K562 (cell line): ENCODE results near the gene IRF5. TPM values are rescaled to one million over a fixed set of nuclear protein-coding genes. Genes with fewer than 3 reads are reported as not detected.

Experiments
- CBFA2T2 ChIP-seq: fragments of 450-650 bp; conservative IDR thresholded peaks from 2 replicates; pipeline ENCODE4 v1.6.1; 2017; ENCODE audit warnings: mild to moderate bottlenecking
- CCNT2 ChIP-seq: IDR thresholded peaks from 2 replicates; pipeline ENCODE4 v1.6.1; 2011; ENCODE audit warnings: borderline replicate concordance, low read depth, mild to moderate bottlenecking, moderate library complexity, mixed read lengths, low read length; ENCODE audit not compliant: insufficient read length; ENCODE audit errors: extremely low read depth
- CEBPG ChIP-seq, 3 experiments: fragments of 200-800 bp in 1 of 3; sonication (Bioruptor generic) in 1 of 3; sonication (generic) in 1 of 3; formaldehyde crosslinking in 1 of 3; IDR thresholded peaks in 2 of 3; conservative IDR thresholded peaks in 1 of 3; 2 replicates each; pipeline versions ENCODE4 v1.6.1 to v1.8.0; 2016 to 2022; ENCODE audit warnings: missing compliant biosample characterization in 2 of 3, missing genetic modification characterization in 2 of 3, mild to moderate bottlenecking in 1 of 3, missing genetic modification reagents in 1 of 3
- MTA3 ChIP-seq: fragments of 450-650 bp; formaldehyde crosslinking; IDR thresholded peaks from 2 replicates; pipeline ENCODE4 v1.6.1; 2017; ENCODE audit warnings: mild to moderate bottlenecking, borderline replicate concordance
- NFATC3 ChIP-seq: fragments of 450-650 bp; IDR thresholded peaks from 2 replicates; pipeline ENCODE4 v1.6.1; 2017; ENCODE audit warnings: mild to moderate bottlenecking
- PHB ChIP-seq: fragments of 250-450 bp; sonication (Bioruptor Pico); IDR thresholded peaks from 2 replicates; pipeline ENCODE4 v1.5.0; 2021
- PTRF ChIP-seq: fragments of 450-650 bp; IDR thresholded peaks from 2 replicates; pipeline ENCODE4 v1.6.1; 2016; ENCODE audit warnings: mild to moderate bottlenecking, missing genetic modification characterization, missing compliant biosample characterization
- SMAD4 ChIP-seq: fragments of 250-450 bp; sonication (Bioruptor Pico); conservative IDR thresholded peaks from 2 replicates; pipeline ENCODE4 v1.8.0; 2021; ENCODE audit warnings: inconsistent platforms, mild to moderate bottlenecking, moderate library complexity
- SRF ChIP-seq, 2 experiments: fragments of 250-450, 450-650 bp in 1 of 2; sonication (Bioruptor Pico) in 1 of 2; sonication (generic) in 1 of 2; formaldehyde crosslinking; IDR thresholded peaks; 2 replicates each; pipeline versions ENCODE4 v1.5.0 to v1.5.1; 2020 to 2022; ENCODE audit warnings: mild to moderate bottlenecking in 1 of 2, missing genetic modification reagents in 1 of 2
- ZFX ChIP-seq: sonication (generic); formaldehyde crosslinking; IDR thresholded peaks from 2 replicates; pipeline ENCODE4 v1.8.0; 2022; ENCODE audit warnings: mild to moderate bottlenecking, missing genetic modification reagents, moderate library complexity
- ZNF121 ChIP-seq: sonication (generic); formaldehyde crosslinking; conservative IDR thresholded peaks from 2 replicates; pipeline ENCODE4 v1.8.0; 2022; ENCODE audit warnings: missing genetic modification reagents
- ZNF780A ChIP-seq: fragments of 250-450 bp; sonication (Bioruptor Pico); IDR thresholded peaks from 2 replicates; pipeline ENCODE4 v1.5.0; 2021; ENCODE audit warnings: mild to moderate bottlenecking
- polyA plus RNA-seq, 8 experiments: library from polyadenylated mRNA; depleted of rRNA in 4 of 8; stranded (reverse) in 5 of 8; unstranded in 3 of 8; fragments of >200 nt; fragmentation: Nextera tagmentation in 2 of 8; fragmentation: Illumina TruSeq in 1 of 8; extraction: Ambion mirVana in 2 of 8; extraction: Trizol in 1 of 8; gene quantifications; 2 replicates each; pipeline versions ENCODE4 v1.2.1 to v1.2.3, GENCODE V29; 2011 to 2014; ENCODE audit warnings: inconsistent platforms in 1 of 8, missing spikeins in 1 of 8
- total RNA-seq, 7 experiments: library from RNA; depleted of rRNA in 6 of 7; stranded (reverse); fragments of >200 nt in 6 of 7; fragmentation: Illumina TruSeq in 2 of 7; extraction: Trizol in 2 of 7; gene quantifications; 2 replicates each; pipeline versions ENCODE4 v1.2.1 to v1.2.3, GENCODE V29; 2011 to 2021; ENCODE audit warnings: low replicate concordance in 1 of 7
- TF ChIP-seq, protein P1 (sequence below): fragments of 450-650 bp; IDR thresholded peaks from 2 replicates; pipeline ENCODE4 v1.6.1; 2016; ENCODE audit warnings: mild to moderate bottlenecking, moderate library complexity
- TF ChIP-seq, protein P2 (sequence below): sonication (generic); formaldehyde crosslinking; IDR thresholded peaks from 2 replicates; pipeline ENCODE4 v1.8.1; 2022; ENCODE audit warnings: missing genetic modification reagents

IRF5 gene
- total and polyA plus RNA-seq, 9 of the 15 experiments (the other 6 are each of a cell fraction or from before 2014, with no cell fraction given): 0.04 TPM; not detected in 8

DNA sequence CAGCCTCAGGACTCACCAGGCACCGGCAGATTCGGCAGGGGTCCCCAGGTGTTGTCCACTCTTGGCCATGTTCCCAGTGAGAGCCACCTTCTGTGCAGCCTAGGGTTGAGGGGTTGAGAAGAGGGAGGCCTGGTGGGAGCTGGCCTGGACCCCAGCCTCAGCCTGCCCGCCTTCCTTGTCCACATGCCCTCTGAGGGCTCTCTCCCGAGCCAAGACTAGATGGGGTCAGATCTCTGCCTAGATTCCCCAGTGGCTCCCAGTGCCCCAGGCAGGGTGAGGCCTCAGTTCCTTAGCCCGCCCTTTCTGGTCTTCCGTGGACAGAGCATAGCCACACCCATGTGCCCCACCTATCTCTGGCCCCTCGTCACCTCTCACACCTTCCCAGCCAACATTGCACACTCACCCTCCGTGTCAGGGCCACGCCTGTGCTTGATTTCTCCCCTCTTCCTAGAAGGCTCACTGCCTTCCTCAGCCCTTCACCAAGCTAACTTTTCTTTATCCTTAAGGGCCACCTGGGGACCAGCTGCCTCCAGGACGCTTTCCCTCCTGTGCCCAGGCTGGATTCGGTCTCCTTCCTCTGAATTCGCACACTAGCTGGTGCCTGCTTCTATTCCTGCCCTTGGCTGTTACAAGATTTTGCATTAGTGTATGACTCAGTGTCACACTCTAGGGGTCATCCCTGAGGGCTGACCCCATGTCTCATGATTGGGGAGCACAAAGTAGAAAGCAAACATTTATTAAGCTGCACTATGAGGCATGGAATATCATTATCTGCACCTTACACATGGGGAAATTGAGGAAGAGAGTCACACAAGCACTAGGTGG, 34.8 kb upstream of the IRF5 start (continued):
- TF ChIP-seq, protein P1, sequence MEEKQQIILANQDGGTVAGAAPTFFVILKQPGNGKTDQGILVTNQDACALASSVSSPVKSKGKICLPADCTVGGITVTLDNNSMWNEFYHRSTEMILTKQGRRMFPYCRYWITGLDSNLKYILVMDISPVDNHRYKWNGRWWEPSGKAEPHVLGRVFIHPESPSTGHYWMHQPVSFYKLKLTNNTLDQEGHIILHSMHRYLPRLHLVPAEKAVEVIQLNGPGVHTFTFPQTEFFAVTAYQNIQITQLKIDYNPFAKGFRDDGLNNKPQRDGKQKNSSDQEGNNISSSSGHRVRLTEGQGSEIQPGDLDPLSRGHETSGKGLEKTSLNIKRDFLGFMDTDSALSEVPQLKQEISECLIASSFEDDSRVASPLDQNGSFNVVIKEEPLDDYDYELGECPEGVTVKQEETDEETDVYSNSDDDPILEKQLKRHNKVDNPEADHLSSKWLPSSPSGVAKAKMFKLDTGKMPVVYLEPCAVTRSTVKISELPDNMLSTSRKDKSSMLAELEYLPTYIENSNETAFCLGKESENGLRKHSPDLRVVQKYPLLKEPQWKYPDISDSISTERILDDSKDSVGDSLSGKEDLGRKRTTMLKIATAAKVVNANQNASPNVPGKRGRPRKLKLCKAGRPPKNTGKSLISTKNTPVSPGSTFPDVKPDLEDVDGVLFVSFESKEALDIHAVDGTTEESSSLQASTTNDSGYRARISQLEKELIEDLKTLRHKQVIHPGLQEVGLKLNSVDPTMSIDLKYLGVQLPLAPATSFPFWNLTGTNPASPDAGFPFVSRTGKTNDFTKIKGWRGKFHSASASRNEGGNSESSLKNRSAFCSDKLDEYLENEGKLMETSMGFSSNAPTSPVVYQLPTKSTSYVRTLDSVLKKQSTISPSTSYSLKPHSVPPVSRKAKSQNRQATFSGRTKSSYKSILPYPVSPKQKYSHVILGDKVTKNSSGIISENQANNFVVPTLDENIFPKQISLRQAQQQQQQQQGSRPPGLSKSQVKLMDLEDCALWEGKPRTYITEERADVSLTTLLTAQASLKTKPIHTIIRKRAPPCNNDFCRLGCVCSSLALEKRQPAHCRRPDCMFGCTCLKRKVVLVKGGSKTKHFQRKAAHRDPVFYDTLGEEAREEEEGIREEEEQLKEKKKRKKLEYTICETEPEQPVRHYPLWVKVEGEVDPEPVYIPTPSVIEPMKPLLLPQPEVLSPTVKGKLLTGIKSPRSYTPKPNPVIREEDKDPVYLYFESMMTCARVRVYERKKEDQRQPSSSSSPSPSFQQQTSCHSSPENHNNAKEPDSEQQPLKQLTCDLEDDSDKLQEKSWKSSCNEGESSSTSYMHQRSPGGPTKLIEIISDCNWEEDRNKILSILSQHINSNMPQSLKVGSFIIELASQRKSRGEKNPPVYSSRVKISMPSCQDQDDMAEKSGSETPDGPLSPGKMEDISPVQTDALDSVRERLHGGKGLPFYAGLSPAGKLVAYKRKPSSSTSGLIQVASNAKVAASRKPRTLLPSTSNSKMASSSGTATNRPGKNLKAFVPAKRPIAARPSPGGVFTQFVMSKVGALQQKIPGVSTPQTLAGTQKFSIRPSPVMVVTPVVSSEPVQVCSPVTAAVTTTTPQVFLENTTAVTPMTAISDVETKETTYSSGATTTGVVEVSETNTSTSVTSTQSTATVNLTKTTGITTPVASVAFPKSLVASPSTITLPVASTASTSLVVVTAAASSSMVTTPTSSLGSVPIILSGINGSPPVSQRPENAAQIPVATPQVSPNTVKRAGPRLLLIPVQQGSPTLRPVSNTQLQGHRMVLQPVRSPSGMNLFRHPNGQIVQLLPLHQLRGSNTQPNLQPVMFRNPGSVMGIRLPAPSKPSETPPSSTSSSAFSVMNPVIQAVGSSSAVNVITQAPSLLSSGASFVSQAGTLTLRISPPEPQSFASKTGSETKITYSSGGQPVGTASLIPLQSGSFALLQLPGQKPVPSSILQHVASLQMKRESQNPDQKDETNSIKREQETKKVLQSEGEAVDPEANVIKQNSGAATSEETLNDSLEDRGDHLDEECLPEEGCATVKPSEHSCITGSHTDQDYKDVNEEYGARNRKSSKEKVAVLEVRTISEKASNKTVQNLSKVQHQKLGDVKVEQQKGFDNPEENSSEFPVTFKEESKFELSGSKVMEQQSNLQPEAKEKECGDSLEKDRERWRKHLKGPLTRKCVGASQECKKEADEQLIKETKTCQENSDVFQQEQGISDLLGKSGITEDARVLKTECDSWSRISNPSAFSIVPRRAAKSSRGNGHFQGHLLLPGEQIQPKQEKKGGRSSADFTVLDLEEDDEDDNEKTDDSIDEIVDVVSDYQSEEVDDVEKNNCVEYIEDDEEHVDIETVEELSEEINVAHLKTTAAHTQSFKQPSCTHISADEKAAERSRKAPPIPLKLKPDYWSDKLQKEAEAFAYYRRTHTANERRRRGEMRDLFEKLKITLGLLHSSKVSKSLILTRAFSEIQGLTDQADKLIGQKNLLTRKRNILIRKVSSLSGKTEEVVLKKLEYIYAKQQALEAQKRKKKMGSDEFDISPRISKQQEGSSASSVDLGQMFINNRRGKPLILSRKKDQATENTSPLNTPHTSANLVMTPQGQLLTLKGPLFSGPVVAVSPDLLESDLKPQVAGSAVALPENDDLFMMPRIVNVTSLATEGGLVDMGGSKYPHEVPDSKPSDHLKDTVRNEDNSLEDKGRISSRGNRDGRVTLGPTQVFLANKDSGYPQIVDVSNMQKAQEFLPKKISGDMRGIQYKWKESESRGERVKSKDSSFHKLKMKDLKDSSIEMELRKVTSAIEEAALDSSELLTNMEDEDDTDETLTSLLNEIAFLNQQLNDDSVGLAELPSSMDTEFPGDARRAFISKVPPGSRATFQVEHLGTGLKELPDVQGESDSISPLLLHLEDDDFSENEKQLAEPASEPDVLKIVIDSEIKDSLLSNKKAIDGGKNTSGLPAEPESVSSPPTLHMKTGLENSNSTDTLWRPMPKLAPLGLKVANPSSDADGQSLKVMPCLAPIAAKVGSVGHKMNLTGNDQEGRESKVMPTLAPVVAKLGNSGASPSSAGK: peak; percentile 73
- TF ChIP-seq CCNT2 (no peak), NFATC3 (no peak), PHB (CRISPR knock-in tag) (no peak), SRF (CRISPR knock-in tag; IDR thresholded peaks at IDR 0.05) (no peak), MTA3 (no peak), CEBPG (CRISPR knock-in tag; IDR thresholded peaks at IDR 0.05) (0 out of 2 replicates have a peak, but pooled peaks have one; percentile 26), CEBPG (tag; conservative IDR thresholded peaks at IDR 0.05 in 1 of 2, IDR thresholded peaks at IDR 0.05 in 1 of 2) (peak in 1 of 2 experiments; percentile 77; a peak in 2 of 4 replicates), PTRF (tag) (no peak), CBFA2T2 (no peak), ZFX (CRISPR knock-in tag) (peak; percentile 64), ZNF780A (no peak), SMAD4 (CRISPR knock-in tag) (peak; percentile 46; the same call in 1 of the 2 replicates), ZNF121 (no peak)
- TF ChIP-seq, protein P2, sequence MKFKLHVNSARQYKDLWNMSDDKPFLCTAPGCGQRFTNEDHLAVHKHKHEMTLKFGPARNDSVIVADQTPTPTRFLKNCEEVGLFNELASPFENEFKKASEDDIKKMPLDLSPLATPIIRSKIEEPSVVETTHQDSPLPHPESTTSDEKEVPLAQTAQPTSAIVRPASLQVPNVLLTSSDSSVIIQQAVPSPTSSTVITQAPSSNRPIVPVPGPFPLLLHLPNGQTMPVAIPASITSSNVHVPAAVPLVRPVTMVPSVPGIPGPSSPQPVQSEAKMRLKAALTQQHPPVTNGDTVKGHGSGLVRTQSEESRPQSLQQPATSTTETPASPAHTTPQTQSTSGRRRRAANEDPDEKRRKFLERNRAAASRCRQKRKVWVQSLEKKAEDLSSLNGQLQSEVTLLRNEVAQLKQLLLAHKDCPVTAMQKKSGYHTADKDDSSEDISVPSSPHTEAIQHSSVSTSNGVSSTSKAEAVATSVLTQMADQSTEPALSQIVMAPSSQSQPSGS: no peak
